Measurements from ENCODE around the gene CDK14.

DNA sequence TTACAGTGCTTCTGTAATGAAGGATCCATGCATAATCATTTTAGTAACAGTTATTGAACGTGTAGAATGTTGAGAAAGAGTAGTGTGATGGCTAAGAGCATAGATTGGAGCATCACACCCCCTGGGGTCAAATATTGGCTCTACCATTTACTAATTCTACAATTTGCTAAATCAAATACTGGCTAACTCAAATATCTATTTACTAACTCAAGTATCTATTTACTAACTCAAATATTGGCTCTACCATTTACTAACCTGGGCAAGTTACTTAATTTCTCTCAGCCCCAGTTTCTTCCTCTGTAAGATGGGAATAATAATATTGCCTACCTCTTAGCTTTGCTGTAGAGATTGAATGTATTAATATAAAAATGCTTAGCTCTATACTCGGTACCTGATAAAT, 64.0 kb downstream of the CDK14 start:
- TF ChIP-seq, protein P1, sequence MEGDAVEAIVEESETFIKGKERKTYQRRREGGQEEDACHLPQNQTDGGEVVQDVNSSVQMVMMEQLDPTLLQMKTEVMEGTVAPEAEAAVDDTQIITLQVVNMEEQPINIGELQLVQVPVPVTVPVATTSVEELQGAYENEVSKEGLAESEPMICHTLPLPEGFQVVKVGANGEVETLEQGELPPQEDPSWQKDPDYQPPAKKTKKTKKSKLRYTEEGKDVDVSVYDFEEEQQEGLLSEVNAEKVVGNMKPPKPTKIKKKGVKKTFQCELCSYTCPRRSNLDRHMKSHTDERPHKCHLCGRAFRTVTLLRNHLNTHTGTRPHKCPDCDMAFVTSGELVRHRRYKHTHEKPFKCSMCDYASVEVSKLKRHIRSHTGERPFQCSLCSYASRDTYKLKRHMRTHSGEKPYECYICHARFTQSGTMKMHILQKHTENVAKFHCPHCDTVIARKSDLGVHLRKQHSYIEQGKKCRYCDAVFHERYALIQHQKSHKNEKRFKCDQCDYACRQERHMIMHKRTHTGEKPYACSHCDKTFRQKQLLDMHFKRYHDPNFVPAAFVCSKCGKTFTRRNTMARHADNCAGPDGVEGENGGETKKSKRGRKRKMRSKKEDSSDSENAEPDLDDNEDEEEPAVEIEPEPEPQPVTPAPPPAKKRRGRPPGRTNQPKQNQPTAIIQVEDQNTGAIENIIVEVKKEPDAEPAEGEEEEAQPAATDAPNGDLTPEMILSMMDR (IDR thresholded peaks at IDR 0.05) = no peak
- no peak for TF ChIP-seq POLR2A (IDR thresholded peaks at IDR 0.05)

Data from esophagus squamous epithelium (tissue), 4 donors.